GM19397 (cell line): ENCODE results near the gene CES4A.
"Not testable (repeated sequence)": the region's sequence is repeated elsewhere in the genome, so short reads cannot be mapped to it uniquely, and the experiment has no call there.

Experiments used
- ATAC-seq: cut with Tn5 transposase; IDR thresholded peaks from one replicate; pipeline ENCODE4 v1.9.1; 2021; ENCODE audit warnings: mild to moderate bottlenecking, moderate library complexity; ENCODE audit not compliant: unreplicated experiment

The CES4A gene

GRCh38 chr16:67041520-67041919, 53.1 kb downstream of the CES4A start:
- not testable (repeated sequence) for ATAC-seq

GRCh38 chr16:67043420-67043819, 55.0 kb downstream of the CES4A start:
- ATAC-seq, result no peak

- no peak for ATAC-seq
Measured at GRCh38 chr16:67050796-67051195, 62.4 kb downstream of the CES4A start.

- no peak for ATAC-seq
Measured at GRCh38 chr16:67052399-67052798, 64.0 kb downstream of the CES4A start.

- no peak for ATAC-seq
Measured at GRCh38 chr16:67053767-67054334, 65.5 kb downstream of the CES4A start.

GRCh38 chr16:67054901-67055300, 66.5 kb downstream of the CES4A start:
- no peak for ATAC-seq

- no peak for ATAC-seq
Measured at GRCh38 chr16:67055712-67056487, 67.5 kb downstream of the CES4A start.
